CD4-positive, alpha-beta memory T cell (primary cell): ENCODE measurements around the gene HOXB1. TPM values are rescaled to one million over a fixed set of nuclear protein-coding genes. Genes with fewer than 3 reads are reported as not detected.

Experiments used
- CTCF ChIA-PET: fragments of 350-600 bp; sonication (Branson Sonifier 250); formaldehyde crosslinking; loops from one replicate; lab custom pipeline; 2021; ENCODE audit warnings: inconsistent platforms; ENCODE audit not compliant: partially characterized antibody; lab: Charles Lee
- POLR2A ChIA-PET: fragments of 350-600 bp; sonication (Branson Sonifier 250); formaldehyde crosslinking; loops from one replicate; lab custom pipeline; 2021; ENCODE audit not compliant: partially characterized antibody; lab: Charles Lee
- DNase-seq, 5 donors: peaks; one replicate each; pipeline versions ENCODE4 v3.0.0 to v3.0.0-alpha.2; 2020 to 2022; ENCODE audit warnings: mixed read lengths in 1 of 5
- H3K27ac ChIP-seq: one replicate; pipeline ENCODE4 v1.7.0; 2013; ENCODE audit warnings: low read depth, low read length
- H3K27me3 ChIP-seq: 2 replicates; pipeline ENCODE4 v1.7.0; 2013; ENCODE audit warnings: mild to moderate bottlenecking, low read length, moderate library complexity; ENCODE audit not compliant: insufficient read depth
- H3K36me3 ChIP-seq: 2 replicates; pipeline ENCODE4 v1.7.0; 2013; ENCODE audit warnings: mild to moderate bottlenecking, low read length, moderate library complexity; ENCODE audit not compliant: insufficient read depth
- H3K4me1 ChIP-seq: 2 replicates; pipeline ENCODE4 v1.7.0; 2013; ENCODE audit warnings: mild to moderate bottlenecking, low read length, moderate library complexity; ENCODE audit not compliant: insufficient read depth
- H3K4me3 ChIP-seq, 2 donors: one replicate each; pipeline ENCODE4 v1.7.0; 2013; ENCODE audit warnings: low read length in 2 of 2, mild to moderate bottlenecking in 1 of 2
- H3K9me3 ChIP-seq, 2 donors: one replicate each; pipeline ENCODE4 v1.7.0; 2013; ENCODE audit warnings: low read length in 2 of 2, control low read depth in 1 of 2; ENCODE audit not compliant: control insufficient read depth in 1 of 2
- H3K27ac Mint-ChIP-seq, 7 donors: one replicate each; pipeline ENCODE4 v1.8.0; 2020 to 2021; ENCODE audit warnings: mixed read lengths in 7 of 7, mild to moderate bottlenecking in 6 of 7, inconsistent platforms in 3 of 7, moderate library complexity in 3 of 7
- H3K27me3 Mint-ChIP-seq, 2 donors: one replicate each; pipeline ENCODE4 v1.8.0; 2020 to 2021; ENCODE audit warnings: mixed read lengths in 2 of 2
- H3K36me3 Mint-ChIP-seq, 2 donors: one replicate each; pipeline ENCODE4 v1.8.0; 2020 to 2021; ENCODE audit warnings: mixed read lengths in 2 of 2, inconsistent platforms in 1 of 2, mild to moderate bottlenecking in 1 of 2
- H3K4me1 Mint-ChIP-seq, 4 donors: one replicate each; pipeline ENCODE4 v1.8.0; 2020 to 2021; ENCODE audit warnings: mixed read lengths in 4 of 4, mild to moderate bottlenecking in 1 of 4
- H3K4me3 Mint-ChIP-seq, 8 donors: one replicate each; pipeline ENCODE4 v1.8.0; 2020 to 2021; ENCODE audit warnings: mixed read lengths in 8 of 8, mild to moderate bottlenecking in 7 of 8, moderate library complexity in 6 of 8, inconsistent platforms in 3 of 8
- H3K9me3 Mint-ChIP-seq, 8 donors: one replicate each; pipeline ENCODE4 v1.8.0; 2020 to 2021; ENCODE audit warnings: mixed read lengths in 8 of 8, mild to moderate bottlenecking in 5 of 8, inconsistent platforms in 3 of 8, moderate library complexity in 1 of 8
- intact Hi-C: fragments of 100-400 bp; cut with micrococcal nuclease; formaldehyde crosslinking; loops from one replicate; pipeline ENCODE4 v1.15.1; 2023
- polyA plus RNA-seq, 2 donors: library from polyadenylated mRNA; unstranded; fragments of 300-500 nt; fragmentation: Illumina TruSeq; gene quantifications; one replicate each; pipeline ENCODE4 v1.2.3, GENCODE V29; 2021
- total RNA-seq, 2 experiments: library from RNA; stranded (reverse); gene quantifications; one replicate each; pipeline ENCODE4 v1.2.3, GENCODE V29; 2021

Gene HOXB1
- total and polyA plus RNA-seq, 4 experiments from 2014 or later: not detected

DNA sequence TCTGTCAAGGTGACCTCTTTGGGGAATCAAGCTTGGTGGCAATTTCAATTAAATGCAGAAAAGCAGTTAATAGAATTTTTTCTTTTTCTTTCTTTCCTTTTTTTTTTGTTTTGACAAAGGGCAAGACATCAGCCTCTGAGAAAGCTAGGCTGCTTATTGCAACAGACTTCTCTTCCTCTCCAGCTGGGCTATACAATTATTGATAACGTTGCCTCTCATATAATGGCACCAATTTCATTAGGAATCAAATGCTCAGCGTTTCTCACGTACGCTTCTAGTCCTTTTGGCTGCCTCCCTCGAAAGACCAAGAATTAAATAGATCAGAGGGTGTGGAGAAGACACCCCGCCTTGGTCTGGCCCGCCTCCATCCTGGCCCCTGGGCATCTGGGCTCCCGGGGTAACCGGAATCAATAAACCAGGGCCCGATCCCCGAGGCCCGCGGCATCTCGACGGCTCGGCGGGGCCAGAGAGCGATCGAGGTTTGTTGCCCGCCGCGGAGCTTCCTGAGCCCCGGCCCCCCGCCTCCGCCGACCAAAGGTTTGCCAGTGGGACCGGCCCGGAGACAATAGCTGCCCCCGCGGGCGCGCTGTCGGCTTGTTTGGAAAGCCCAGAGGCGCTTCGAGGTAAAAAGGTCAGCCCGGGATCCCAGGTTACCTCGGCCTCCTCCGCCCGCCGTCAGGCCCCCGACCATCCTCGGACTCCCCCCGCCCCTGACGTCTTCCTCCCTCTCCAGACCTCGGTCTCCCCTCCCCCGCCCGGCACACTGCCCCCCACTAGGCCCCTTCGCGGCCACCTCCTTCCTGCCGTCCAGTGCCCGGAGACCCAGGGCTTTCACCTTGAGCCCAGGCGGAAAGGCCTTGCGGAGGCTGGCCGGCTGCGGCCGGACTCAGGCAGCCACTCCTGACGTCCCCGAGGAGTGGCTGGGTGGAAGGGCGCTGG is 3.9 kb downstream of the HOXB1 start:
- no peaks in the 10 kb centered on the region for H3K27me3 ChIP-seq
- peaks cover 21 to 32% of the 10 kb centered on the region in 2 donors for H3K27me3 Mint-ChIP-seq
- H3K4me3 Mint-ChIP-seq: peak overlapping the region in 2 of 8 donors; percentile 4 to 42

DNA sequence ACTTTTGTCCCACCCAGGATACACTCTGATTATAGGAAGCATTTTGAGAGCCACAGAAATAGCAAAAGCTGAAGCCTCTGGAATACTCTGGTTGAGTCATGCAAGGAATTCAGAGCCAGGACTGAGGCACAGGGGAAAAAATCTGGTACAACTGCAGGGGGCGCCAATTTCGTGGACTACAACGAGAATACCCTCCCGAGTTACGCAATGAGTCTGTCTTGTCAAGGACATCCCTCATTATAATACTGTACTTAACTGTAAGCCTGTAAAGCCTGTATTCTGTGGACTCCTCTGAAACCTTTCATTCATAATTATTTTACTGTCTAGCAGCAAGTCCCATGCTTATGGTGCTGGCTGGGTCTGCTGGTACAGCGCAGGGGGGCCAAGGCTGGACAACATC is 7.8 kb downstream of the HOXB1 start:
- Mint-ChIP-seq H3K27me3 (peaks cover 19 to 42% of the 10 kb centered on the region in 2 donors), H3K4me3 (no peak overlapping the region), H3K9me3 (no peaks in the 10 kb centered on the region), H3K36me3 (no peaks in the 10 kb centered on the region), H3K4me1 (peaks cover 0 to 11% (median 2%) of the 10 kb centered on the region in 4 donors), H3K27ac (no peak overlapping the region)
- Histone ChIP-seq H3K27me3 (no peaks in the 10 kb centered on the region), H3K9me3 (no peaks in the 10 kb centered on the region), H3K4me3 (no peak overlapping the region), H3K4me1 (no peaks in the 10 kb centered on the region), H3K36me3 (no peaks in the 10 kb centered on the region), H3K27ac (no peak overlapping the region)
- CTCF ChIA-PET: interaction anchor here (0.9 kb wide), 1 partner anchor 19 kb away, joined by 3 read pairs; no protein-coding TSS in a partner anchor
- intact Hi-C loops: no loop called here
- no peak for DNase-seq
- POLR2A ChIA-PET: interaction anchor here (1.6 kb wide), 1 partner anchor 9 kb away, joined by 3 read pairs; no protein-coding TSS in a partner anchor

More for the DNA sequence above, 3.9 kb downstream of the HOXB1 start:
- Histone ChIP-seq H3K4me3 (no peak overlapping the region), H3K9me3 (no peaks in the 10 kb centered on the region), H3K4me1 (no peaks in the 10 kb centered on the region), H3K36me3 (no peaks in the 10 kb centered on the region), H3K27ac (no peak overlapping the region)
- intact Hi-C loops: no loop called here
- no peak overlapping the region for H3K27ac Mint-ChIP-seq
- no peaks in the 10 kb centered on the region for H3K36me3 Mint-ChIP-seq
- ChIA-PET CTCF (interaction anchor here (1.2 to 1.9 kb wide), 2 partner anchors 30 to 175 kb away, joined by 4 to 5 read pairs; no protein-coding TSS in a partner anchor), POLR2A (no interaction called here)
- peaks cover 0 to 11% (median 1%) of the 10 kb centered on the region in 4 donors for H3K4me1 Mint-ChIP-seq
- no peaks in the 10 kb centered on the region for H3K9me3 Mint-ChIP-seq
- no peak for DNase-seq

DNA sequence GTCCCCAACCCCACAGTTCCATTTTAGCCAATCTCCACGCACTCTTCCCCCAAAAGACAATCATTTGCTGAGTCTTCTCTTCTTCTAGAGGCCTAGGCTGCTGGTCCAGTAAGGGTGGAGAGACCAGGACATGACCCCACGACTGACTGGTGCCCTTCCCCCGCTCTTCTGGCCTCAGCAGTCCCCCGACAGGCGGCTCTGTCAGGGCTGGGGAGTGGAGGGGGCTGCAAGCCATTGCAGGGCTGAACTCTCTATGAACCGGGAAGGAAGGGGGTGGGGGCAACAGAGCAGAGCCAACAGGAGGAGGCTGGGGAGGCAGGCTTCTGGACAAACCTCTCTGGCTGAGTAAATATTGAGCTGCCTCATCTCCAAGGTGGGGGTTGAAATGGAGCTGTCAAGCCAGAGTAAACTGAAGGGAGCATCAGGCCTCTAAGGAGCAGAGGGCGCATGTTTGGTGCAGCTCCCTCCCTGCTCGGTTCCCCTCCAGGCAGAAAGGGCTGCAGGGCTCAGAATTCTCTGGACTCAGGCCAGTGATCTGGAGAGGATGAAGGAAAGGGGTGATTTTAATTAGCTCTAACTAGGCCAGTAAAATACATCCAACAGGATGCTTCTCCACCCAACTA is 8.7 kb downstream of the HOXB1 start:
- H3K27ac ChIP-seq: no peak overlapping the region
- peaks cover 0 to 11% (median 2%) of the 10 kb centered on the region in 4 donors for H3K4me1 Mint-ChIP-seq
- H3K27me3 ChIP-seq: no peaks in the 10 kb centered on the region
- DNase-seq: no peak
- intact Hi-C loops: no loop called here
- H3K4me3 ChIP-seq: no peak overlapping the region
- H3K27me3 Mint-ChIP-seq: peaks cover 17 to 47% of the 10 kb centered on the region in 2 donors
- no peak overlapping the region for H3K4me3 Mint-ChIP-seq
- no peaks in the 10 kb centered on the region for H3K36me3 ChIP-seq
- no peak overlapping the region for H3K27ac Mint-ChIP-seq
- no peaks in the 10 kb centered on the region for H3K36me3 Mint-ChIP-seq
- H3K4me1 ChIP-seq: no peaks in the 10 kb centered on the region
- CTCF ChIA-PET: interaction anchor here (1.3 kb wide), 1 partner anchor 71 kb away, joined by 3 read pairs; the partner anchor contains the start of gene HOXB5
- POLR2A ChIA-PET: interaction anchor here (0.7 to 1.6 kb wide), 2 partner anchors 9 to 1546 kb away, joined by 3 read pairs; no protein-coding TSS in a partner anchor
- no peaks in the 10 kb centered on the region for H3K9me3 ChIP-seq
- H3K9me3 Mint-ChIP-seq: no peaks in the 10 kb centered on the region

DNA sequence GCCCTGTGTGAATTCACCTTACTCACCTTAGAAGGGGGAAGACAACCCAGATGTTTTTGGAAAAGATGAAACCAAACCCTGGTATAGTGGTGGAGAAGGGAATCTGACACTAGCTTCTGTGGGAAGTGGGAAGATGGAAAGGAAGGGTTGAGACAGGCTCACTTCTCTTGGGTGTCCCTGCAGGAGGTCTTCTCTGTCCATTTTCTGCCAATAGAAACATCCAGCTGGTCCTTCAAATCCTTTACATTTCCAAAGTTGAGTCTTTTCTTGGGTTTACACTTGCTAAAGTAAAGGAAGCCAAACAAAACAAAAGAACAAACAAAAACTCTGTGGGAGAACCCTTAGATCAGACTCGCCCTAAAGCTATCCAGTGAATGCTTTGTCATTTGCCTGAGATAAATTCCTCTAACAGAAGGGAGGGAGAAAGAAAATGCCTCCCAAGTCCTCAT is 10.2 kb downstream of the HOXB1 start:
- DNase-seq: no peak
- Histone ChIP-seq H3K9me3 (no peaks in the 10 kb centered on the region), H3K27ac (no peak overlapping the region), H3K4me1 (no peaks in the 10 kb centered on the region), H3K36me3 (no peaks in the 10 kb centered on the region), H3K27me3 (no peaks in the 10 kb centered on the region), H3K4me3 (no peak overlapping the region)
- intact Hi-C loops: no loop called here
- Mint-ChIP-seq H3K27ac (no peak overlapping the region), H3K9me3 (no peaks in the 10 kb centered on the region), H3K4me3 (no peak overlapping the region), H3K36me3 (no peaks in the 10 kb centered on the region), H3K4me1 (peaks cover 0 to 1% (median 0%) of the 10 kb centered on the region in 4 donors), H3K27me3 (peaks cover 12 to 38% of the 10 kb centered on the region in 2 donors)
- CTCF ChIA-PET: interaction anchor here (0.6 to 1.3 kb wide), 3 partner anchors 28 to 87 kb away, joined by 3 to 4 read pairs (median 3); partner anchors contain the start of gene HOXB5
- POLR2A ChIA-PET: no interaction called here

DNA sequence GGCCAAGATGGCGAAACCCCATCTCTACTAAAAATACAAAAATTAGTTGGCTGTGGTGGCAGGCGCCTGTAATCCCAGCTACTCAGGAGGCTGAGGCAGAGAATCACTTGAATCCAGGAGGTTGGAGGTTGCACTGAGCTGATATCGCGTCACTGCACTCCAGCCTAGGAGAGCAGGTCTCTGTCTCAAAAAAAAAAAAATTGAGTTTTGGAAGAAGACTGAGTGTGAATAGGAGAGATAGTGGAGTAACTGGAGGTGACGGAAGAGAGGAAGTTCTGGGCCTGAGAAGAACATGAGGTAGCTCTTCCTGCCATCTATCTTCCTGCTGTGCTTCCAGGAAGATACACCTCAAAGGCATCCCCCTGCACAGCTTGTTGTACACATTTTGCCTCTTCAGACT is 11.4 kb downstream of the HOXB1 start:
- no peak overlapping the region for H3K4me3 ChIP-seq
- no peak for DNase-seq
- Mint-ChIP-seq H3K27ac (no peak overlapping the region), H3K4me1 (peaks cover 0 to 1% (median 0%) of the 10 kb centered on the region in 4 donors), H3K9me3 (no peaks in the 10 kb centered on the region), H3K4me3 (no peak overlapping the region), H3K36me3 (no peaks in the 10 kb centered on the region), H3K27me3 (peaks cover 9 to 31% of the 10 kb centered on the region in 2 donors)
- CTCF ChIA-PET: interaction anchor here (1.2 kb wide), 1 partner anchor 27 kb away, joined by 3 read pairs; no protein-coding TSS in a partner anchor
- POLR2A ChIA-PET: interaction anchor here (1.3 kb wide), 1 partner anchor 21 kb away, joined by 3 read pairs; no protein-coding TSS in a partner anchor
- H3K4me1 ChIP-seq: no peaks in the 10 kb centered on the region
- intact Hi-C loops: no loop called here
- no peaks in the 10 kb centered on the region for H3K27me3 ChIP-seq
- no peaks in the 10 kb centered on the region for H3K9me3 ChIP-seq
- H3K36me3 ChIP-seq: no peaks in the 10 kb centered on the region
- H3K27ac ChIP-seq: no peak overlapping the region

DNA sequence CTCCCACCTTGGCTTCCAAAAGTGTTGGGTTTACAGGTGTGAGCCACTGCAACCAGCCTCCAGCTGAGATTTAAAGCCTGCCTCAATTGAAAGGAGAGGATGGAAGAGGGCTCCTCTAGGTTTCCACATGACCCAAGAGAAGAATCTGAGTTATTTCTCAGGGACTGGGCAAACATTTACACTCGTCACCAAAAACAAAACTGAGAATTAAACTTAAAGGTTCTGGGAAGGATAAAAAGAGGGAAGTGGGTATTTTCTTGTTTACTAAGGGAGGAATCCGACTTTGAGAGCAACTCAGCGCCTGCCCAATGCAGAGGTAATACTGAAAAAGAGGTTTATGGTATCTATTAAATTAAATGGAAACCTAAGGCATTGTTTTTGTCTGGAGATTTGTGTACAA is 13.3 kb downstream of the HOXB1 start:
- Histone ChIP-seq H3K4me1 (peaks cover 14% of the 10 kb centered on the region), H3K4me3 (no peak overlapping the region), H3K9me3 (no peaks in the 10 kb centered on the region), H3K27me3 (no peaks in the 10 kb centered on the region), H3K36me3 (no peaks in the 10 kb centered on the region), H3K27ac (no peak overlapping the region)
- no peak for DNase-seq
- Mint-ChIP-seq H3K4me3 (no peak overlapping the region), H3K27ac (peak overlapping the region in 1 of 7 donors; percentile 58), H3K9me3 (no peaks in the 10 kb centered on the region), H3K4me1 (peaks cover 6 to 14% (median 9%) of the 10 kb centered on the region in 4 donors), H3K27me3 (peaks cover 3 to 20% of the 10 kb centered on the region in 2 donors), H3K36me3 (no peaks in the 10 kb centered on the region)
- ChIA-PET POLR2A (no interaction called here), CTCF (no interaction called here)
- intact Hi-C loops: no loop called here
